ENCODE measurements around the gene SENP3.
A peak's percentile ranks its signal among the peaks of the same experiment; 100 is the strongest.
"Not testable (repeated sequence)": the region's sequence is repeated elsewhere in the genome, so short reads cannot be mapped to it uniquely, and the experiment has no call there.

Gene SENP3

GRCh38 chr17:7590743-7591142 lies 29.0 kb downstream of the SENP3 start:
- H3K4me3 Mint-ChIP-seq, result no peak overlapping the region
- no peak overlapping the region for H3K27ac Mint-ChIP-seq
- peaks cover 7% of the 10 kb centered on the region for H3K4me1 Mint-ChIP-seq (ENCODE audit: low read depth)
- no peaks in the 10 kb centered on the region for H3K27me3 Mint-ChIP-seq (ENCODE audit: low read depth)
- no peaks in the 10 kb centered on the region for H3K9me3 Mint-ChIP-seq
- peaks cover 44% of the 10 kb centered on the region for H3K36me3 Mint-ChIP-seq (ENCODE audit: low read depth)

GRCh38 chr17:7591596-7591995 lies 29.9 kb downstream of the SENP3 start:
- no peaks in the 10 kb centered on the region for H3K9me3 Mint-ChIP-seq
- no peak overlapping the region for H3K27ac Mint-ChIP-seq
- H3K36me3 Mint-ChIP-seq (ENCODE audit: low read depth), result peaks cover 46% of the 10 kb centered on the region
- H3K27me3 Mint-ChIP-seq (ENCODE audit: low read depth), result no peaks in the 10 kb centered on the region
- H3K4me3 Mint-ChIP-seq, result no peak overlapping the region
- H3K4me1 Mint-ChIP-seq (ENCODE audit: low read depth), result peaks cover 6% of the 10 kb centered on the region

- H3K36me3 Mint-ChIP-seq (ENCODE audit: low read depth), result peaks cover 43% of the 10 kb centered on the region
- no peak overlapping the region for H3K27ac Mint-ChIP-seq
- peaks cover under 1% of the 10 kb centered on the region for H3K4me1 Mint-ChIP-seq (ENCODE audit: low read depth)
- H3K27me3 Mint-ChIP-seq (ENCODE audit: low read depth), result no peaks in the 10 kb centered on the region
- no peaks in the 10 kb centered on the region for H3K9me3 Mint-ChIP-seq
- H3K4me3 Mint-ChIP-seq, result no peak overlapping the region
Observed at GRCh38 chr17:7592422-7593021, 30.8 kb downstream of the SENP3 start.

GRCh38 chr17:7593296-7593695 lies 31.6 kb downstream of the SENP3 start:
- Mint-ChIP-seq H3K4me3 (no peak overlapping the region), H3K36me3 (ENCODE audit: low read depth) (peaks cover 39% of the 10 kb centered on the region), H3K9me3 (no peaks in the 10 kb centered on the region), H3K27me3 (ENCODE audit: low read depth) (no peaks in the 10 kb centered on the region), H3K4me1 (ENCODE audit: low read depth) (no peaks in the 10 kb centered on the region), H3K27ac (no peak overlapping the region)

- not testable (repeated sequence) for H3K9me3 Mint-ChIP-seq; H3K4me3 Mint-ChIP-seq; H3K4me1 Mint-ChIP-seq (ENCODE audit: low read depth); H3K27ac Mint-ChIP-seq; H3K27me3 Mint-ChIP-seq (ENCODE audit: low read depth)
- peaks cover 38% of the 10 kb centered on the region for H3K36me3 Mint-ChIP-seq (ENCODE audit: low read depth)
Observed at GRCh38 chr17:7597561-7597960, 35.8 kb downstream of the SENP3 start.

GRCh38 chr17:7606280-7606679 lies 44.6 kb downstream of the SENP3 start:
- no peaks in the 10 kb centered on the region for H3K9me3 Mint-ChIP-seq
- H3K36me3 Mint-ChIP-seq (ENCODE audit: low read depth), result peaks cover 26% of the 10 kb centered on the region
- no peaks in the 10 kb centered on the region for H3K27me3 Mint-ChIP-seq (ENCODE audit: low read depth)
- peaks cover 8% of the 10 kb centered on the region for H3K4me1 Mint-ChIP-seq (ENCODE audit: low read depth)
- H3K27ac Mint-ChIP-seq, result no peak overlapping the region
- H3K4me3 Mint-ChIP-seq, result no peak overlapping the region

GRCh38 chr17:7610641-7611040 lies 48.9 kb downstream of the SENP3 start:
- peaks cover 32% of the 10 kb centered on the region for H3K4me1 Mint-ChIP-seq (ENCODE audit: low read depth)
- no peaks in the 10 kb centered on the region for H3K9me3 Mint-ChIP-seq
- no peak overlapping the region for H3K27ac Mint-ChIP-seq
- H3K27me3 Mint-ChIP-seq (ENCODE audit: low read depth), result no peaks in the 10 kb centered on the region
- peaks cover 13% of the 10 kb centered on the region for H3K36me3 Mint-ChIP-seq (ENCODE audit: low read depth)
- H3K4me3 Mint-ChIP-seq, result no peak overlapping the region

GRCh38 chr17:7611635-7612293 lies 50.0 kb downstream of the SENP3 start:
- H3K27me3 Mint-ChIP-seq (ENCODE audit: low read depth), result no peaks in the 10 kb centered on the region
- no peak overlapping the region for H3K27ac Mint-ChIP-seq
- H3K36me3 Mint-ChIP-seq (ENCODE audit: low read depth), result peaks cover 6% of the 10 kb centered on the region
- peak overlapping the region; percentile 64 for H3K4me3 Mint-ChIP-seq
- no peaks in the 10 kb centered on the region for H3K9me3 Mint-ChIP-seq
- peaks cover 30% of the 10 kb centered on the region for H3K4me1 Mint-ChIP-seq (ENCODE audit: low read depth)

GRCh38 chr17:7612294-7612640 lies 50.5 kb downstream of the SENP3 start:
- Mint-ChIP-seq H3K4me1 (ENCODE audit: low read depth) (peaks cover 30% of the 10 kb centered on the region), H3K27ac (no peak overlapping the region), H3K4me3 (peak overlapping the region; percentile 64), H3K36me3 (ENCODE audit: low read depth) (peaks cover 6% of the 10 kb centered on the region), H3K27me3 (ENCODE audit: low read depth) (no peaks in the 10 kb centered on the region), H3K9me3 (no peaks in the 10 kb centered on the region)

- Mint-ChIP-seq H3K27me3 (ENCODE audit: low read depth) (no peaks in the 10 kb centered on the region), H3K36me3 (ENCODE audit: low read depth) (peaks cover 6% of the 10 kb centered on the region), H3K4me1 (ENCODE audit: low read depth) (peaks cover 34% of the 10 kb centered on the region), H3K4me3 (peak overlapping the region; percentile 93), H3K27ac (peak overlapping the region; percentile 89), H3K9me3 (no peaks in the 10 kb centered on the region)
Observed at GRCh38 chr17:7613769-7614424, 52.2 kb downstream of the SENP3 start.

- Mint-ChIP-seq H3K27ac (peak within 1 kb of the TSS; percentile 89), H3K36me3 (ENCODE audit: low read depth) (peaks cover 6% of the 10 kb centered on the region), H3K4me3 (peak within 1 kb of the TSS; percentile 93), H3K27me3 (ENCODE audit: low read depth) (no peaks in the 10 kb centered on the region), H3K4me1 (ENCODE audit: low read depth) (peaks cover 30% of the 10 kb centered on the region), H3K9me3 (no peaks in the 10 kb centered on the region)
Observed at GRCh38 chr17:7614425-7615264, 52.9 kb downstream of the SENP3 start, which contains the start of gene FXR2. TSS of gene FXR2 (minus strand) at chr17:7614897. CDS start at chr17:7614532, 365 bp downstream.

GRCh38 chr17:7615265-7615747 lies 53.6 kb downstream of the SENP3 start:
- peak overlapping the region; percentile 88 for H3K27ac Mint-ChIP-seq
- no peaks in the 10 kb centered on the region for H3K9me3 Mint-ChIP-seq
- H3K4me1 Mint-ChIP-seq (ENCODE audit: low read depth), result peaks cover 30% of the 10 kb centered on the region
- no peaks in the 10 kb centered on the region for H3K27me3 Mint-ChIP-seq (ENCODE audit: low read depth)
- H3K4me3 Mint-ChIP-seq, result peak overlapping the region; percentile 81
- peaks cover 6% of the 10 kb centered on the region for H3K36me3 Mint-ChIP-seq (ENCODE audit: low read depth)

- H3K27ac Mint-ChIP-seq, result no peak overlapping the region
- no peak overlapping the region for H3K4me3 Mint-ChIP-seq
Observed at GRCh38 chr17:7618608-7619007, 56.9 kb downstream of the SENP3 start.

GRCh38 chr17:7620835-7621234 lies 59.1 kb downstream of the SENP3 start:
- Mint-ChIP-seq H3K4me3 (no peak overlapping the region), H3K4me1 (ENCODE audit: low read depth) (peaks cover 3% of the 10 kb centered on the region), H3K9me3 (no peaks in the 10 kb centered on the region), H3K27ac (no peak overlapping the region), H3K27me3 (ENCODE audit: low read depth) (no peaks in the 10 kb centered on the region), H3K36me3 (ENCODE audit: low read depth) (no peaks in the 10 kb centered on the region)

More at GRCh38 chr17:7618608-7619007, 56.9 kb downstream of the SENP3 start:
- no peaks in the 10 kb centered on the region for H3K9me3 Mint-ChIP-seq
- H3K4me1 Mint-ChIP-seq (ENCODE audit: low read depth), result peaks cover 10% of the 10 kb centered on the region
- no peaks in the 10 kb centered on the region for H3K27me3 Mint-ChIP-seq (ENCODE audit: low read depth)
- H3K36me3 Mint-ChIP-seq (ENCODE audit: low read depth), result no peaks in the 10 kb centered on the region
